Stimulated activated CD8-positive, alpha-beta memory T cell treated with anti-CD3 and anti-CD28 coated beads, Interleukin-7, amount 100 ng/mL, for 1 hour (primary cell): ENCODE results near the gene CDRT15.
A peak's percentile ranks its signal among the peaks of the same experiment; 100 is the strongest.
"Not testable (repeated sequence)": the region's sequence is repeated elsewhere in the genome, so short reads cannot be mapped to it uniquely, and the experiment has no call there.

ENCODE experiments used
- DNase-seq, 2 donors: peaks; one replicate each; pipeline ENCODE4 v3.0.0-alpha.2; 2020; ENCODE audit warnings: low read depth in 2 of 2

The CDRT15 gene

GRCh38 chr17:14207791-14208190 lies 28.9 kb downstream of the CDRT15 start:
- no peak for DNase-seq

GRCh38 chr17:14206891-14207290 lies 29.8 kb downstream of the CDRT15 start:
- DNase-seq = no peak

GRCh38 chr17:14205992-14206461 lies 30.6 kb downstream of the CDRT15 start:
- peak; percentile 44 to 46 for DNase-seq

GRCh38 chr17:14205380-14205779 lies 31.3 kb downstream of the CDRT15 start:
- no peak for DNase-seq

GRCh38 chr17:14204546-14204945 lies 32.1 kb downstream of the CDRT15 start:
- DNase-seq = no peak

- DNase-seq = no peak
Observed at GRCh38 chr17:14204084-14204483, 32.6 kb downstream of the CDRT15 start.

GRCh38 chr17:14203388-14203787 lies 33.3 kb downstream of the CDRT15 start:
- DNase-seq = no peak

GRCh38 chr17:14202388-14203166 lies 34.1 kb downstream of the CDRT15 start:
- no peak for DNase-seq

- no peak for DNase-seq
Observed at GRCh38 chr17:14201988-14202380, 34.7 kb downstream of the CDRT15 start.

- DNase-seq = no peak
Observed at GRCh38 chr17:14201021-14201987, 35.4 kb downstream of the CDRT15 start.

GRCh38 chr17:14200354-14200753 lies 36.3 kb downstream of the CDRT15 start:
- DNase-seq = no peak

- DNase-seq = no peak
Observed at GRCh38 chr17:14199601-14200000, 37.1 kb downstream of the CDRT15 start.

GRCh38 chr17:14198575-14198974 lies 38.1 kb downstream of the CDRT15 start:
- DNase-seq = no peak

- DNase-seq = no peak
Observed at GRCh38 chr17:14198013-14198412, 38.6 kb downstream of the CDRT15 start.

GRCh38 chr17:14197586-14197985 lies 39.1 kb downstream of the CDRT15 start:
- DNase-seq = no peak

- DNase-seq = no peak
Observed at GRCh38 chr17:14197057-14197456, 39.6 kb downstream of the CDRT15 start.

GRCh38 chr17:14196377-14196997 lies 40.2 kb downstream of the CDRT15 start:
- no peak for DNase-seq

GRCh38 chr17:14192636-14193344 lies 43.9 kb downstream of the CDRT15 start:
- DNase-seq = not testable (repeated sequence)

GRCh38 chr17:14192039-14192438 lies 44.6 kb downstream of the CDRT15 start:
- DNase-seq = not testable (repeated sequence)

- DNase-seq = not testable (repeated sequence)
Observed at GRCh38 chr17:14191469-14191868, 45.2 kb downstream of the CDRT15 start.

GRCh38 chr17:14190774-14191173 lies 45.9 kb downstream of the CDRT15 start:
- DNase-seq = not testable (repeated sequence)
